ENCODE measurements around the gene ARHGEF25.
"Not testable (repeated sequence)": the region's sequence is repeated elsewhere in the genome, so short reads cannot be mapped to it uniquely, and the experiment has no call there.

The ARHGEF25 gene

GRCh38 chr12:57622293-57623245 lies 11.3 kb downstream of the ARHGEF25 start:
- FAIRE-seq, result no peak

GRCh38 chr12:57623385-57623784 lies 12.2 kb downstream of the ARHGEF25 start:
- no peak for FAIRE-seq

- FAIRE-seq, result no peak
Measured at GRCh38 chr12:57623811-57624390, 12.7 kb downstream of the ARHGEF25 start.

GRCh38 chr12:57624441-57625220 lies 13.4 kb downstream of the ARHGEF25 start:
- FAIRE-seq, result no peak

GRCh38 chr12:57625261-57626032 lies 14.2 kb downstream of the ARHGEF25 start:
- FAIRE-seq, result no peak

DNA sequence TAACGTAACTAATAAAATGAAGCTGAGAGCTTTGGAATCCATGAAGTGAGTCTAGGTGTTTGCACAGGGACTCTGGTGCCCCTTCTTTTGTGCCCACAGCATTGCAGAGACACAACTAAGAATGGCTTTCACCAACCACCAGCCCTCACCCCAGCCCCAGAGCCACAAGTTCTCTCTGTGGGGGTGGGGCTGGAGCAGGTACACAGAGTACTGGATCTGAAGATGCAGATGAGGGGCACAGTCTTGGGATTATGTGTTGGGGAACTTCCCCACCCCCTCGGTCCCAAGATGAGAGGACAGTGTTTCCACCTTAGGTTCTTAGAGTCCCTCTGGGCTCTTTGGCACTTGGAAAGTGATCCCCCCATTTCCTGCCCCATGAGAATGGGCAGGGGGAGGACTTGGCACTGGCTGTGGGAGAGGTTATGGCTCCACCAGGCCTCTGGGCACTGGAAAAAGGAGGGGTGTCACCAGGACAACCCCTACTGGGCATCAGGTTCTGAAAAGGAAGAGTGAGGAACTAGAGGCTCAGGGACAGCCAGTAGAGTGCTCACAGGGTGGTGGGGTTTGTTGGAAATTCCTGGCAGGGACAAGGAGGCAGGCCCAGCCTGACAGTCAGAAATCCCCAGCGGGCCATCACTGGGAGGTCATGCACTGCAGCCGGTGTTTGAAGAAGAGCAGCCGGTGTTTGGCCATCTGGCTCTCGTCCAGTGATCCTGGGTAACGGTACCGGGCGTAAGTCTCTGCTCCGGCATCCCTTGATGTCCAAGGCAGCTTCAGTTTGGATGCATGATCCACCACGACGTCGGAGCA lies 15.1 kb downstream of the ARHGEF25 start:
- no peak for FAIRE-seq

GRCh38 chr12:57626921-57627445 lies 15.7 kb downstream of the ARHGEF25 start:
- no peak for FAIRE-seq

GRCh38 chr12:57627501-57628279 lies 16.5 kb downstream of the ARHGEF25 start:
- FAIRE-seq, result no peak

DNA sequence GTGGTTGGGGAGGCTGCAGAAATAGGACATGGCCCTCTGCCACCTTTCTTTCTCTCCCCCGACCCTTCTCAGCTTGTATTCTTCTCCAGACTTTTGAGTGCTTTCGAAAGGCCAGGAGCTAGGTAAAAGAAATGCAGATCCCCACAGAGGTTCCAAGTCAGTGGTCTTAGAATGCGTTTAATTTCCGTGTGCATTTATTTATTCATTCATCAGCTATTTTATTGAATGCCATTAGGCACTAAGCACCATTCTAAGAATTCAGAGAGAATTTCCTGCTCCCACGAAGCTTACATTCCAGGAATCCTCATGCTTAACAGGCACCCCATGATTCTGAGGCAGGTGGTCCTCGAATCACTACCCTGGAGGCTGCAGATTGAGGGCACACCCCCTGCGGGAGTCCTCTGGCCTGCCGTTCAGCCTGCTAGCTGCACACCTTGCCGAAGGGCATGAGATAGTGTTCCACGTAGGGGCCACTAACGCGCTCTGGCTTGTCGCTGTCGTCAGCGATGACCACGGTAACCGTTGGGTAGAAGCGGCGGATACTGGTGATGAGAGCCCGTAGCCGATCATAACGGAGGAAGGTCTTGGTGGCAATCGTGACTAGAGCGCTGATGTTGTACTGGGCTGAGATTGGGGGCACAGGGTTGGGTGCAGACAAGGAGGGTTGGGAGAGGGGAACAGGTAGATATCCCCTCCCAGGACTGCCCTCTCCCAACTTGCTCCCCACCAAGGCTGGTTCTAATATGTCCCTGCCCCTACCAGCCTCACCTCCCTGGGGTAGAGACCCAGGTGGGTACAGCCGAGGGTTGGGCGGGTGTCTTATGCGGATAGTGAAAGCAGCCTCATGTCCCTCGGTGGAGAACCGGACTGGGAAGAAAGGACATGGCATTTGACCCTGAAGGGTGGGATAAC lies 17.3 kb downstream of the ARHGEF25 start:
- no peak for FAIRE-seq

DNA sequence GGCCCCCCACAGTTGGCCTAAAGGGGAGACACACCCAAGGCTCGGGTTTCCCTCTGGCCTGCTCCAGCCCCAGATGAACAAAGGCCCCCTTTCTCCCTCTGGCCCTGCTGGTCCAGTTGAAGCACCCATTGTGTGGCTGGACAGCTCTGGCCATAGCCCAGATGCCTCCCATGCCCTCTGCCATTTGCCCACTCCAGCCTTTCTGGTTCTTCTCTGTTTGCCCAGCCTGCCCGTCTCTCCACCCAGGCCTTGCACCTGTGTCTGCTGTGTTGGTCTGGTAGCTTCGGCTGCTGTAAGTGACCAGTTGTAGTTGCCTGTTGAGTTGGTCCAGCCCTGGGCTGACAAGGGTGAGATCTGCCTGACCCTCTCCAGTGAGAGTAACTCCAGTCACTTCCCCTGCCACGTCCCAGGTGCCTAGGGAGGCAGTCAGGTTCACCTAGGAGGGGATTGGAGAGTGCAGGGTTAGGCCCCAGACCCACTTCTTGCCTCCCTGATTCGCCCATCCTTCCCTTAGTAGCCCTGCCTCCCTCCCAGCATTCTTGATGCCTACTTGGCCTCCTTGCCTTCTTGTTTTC lies 18.7 kb downstream of the ARHGEF25 start:
- FAIRE-seq, result no peak

- FAIRE-seq, result no peak
Measured at GRCh38 chr12:57630891-57631433, 19.7 kb downstream of the ARHGEF25 start.

DNA sequence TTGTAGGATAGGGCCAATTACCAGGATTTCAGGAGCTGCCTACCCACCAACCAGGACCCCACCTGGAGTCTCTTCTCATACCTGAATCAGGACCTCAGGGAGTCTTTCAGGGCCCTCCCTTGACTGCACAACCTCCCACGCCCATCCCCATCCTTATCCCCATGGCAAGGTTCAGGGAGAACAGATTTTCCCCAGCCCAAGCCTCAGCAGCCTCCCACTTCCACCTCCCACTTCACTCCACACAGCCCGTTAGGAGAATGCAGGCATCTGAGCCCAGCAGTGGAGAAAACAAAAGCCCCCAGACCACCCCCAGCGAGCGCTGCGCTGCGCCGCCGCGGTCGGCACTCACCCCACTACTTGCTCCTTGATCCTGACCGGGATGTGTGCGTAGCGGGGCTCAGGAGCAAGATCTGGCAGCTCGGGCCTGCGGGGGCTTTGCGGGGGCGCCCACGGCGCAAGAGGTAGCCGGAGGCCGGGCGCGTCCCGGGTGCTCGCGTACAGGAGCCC lies 20.4 kb downstream of the ARHGEF25 start:
- FAIRE-seq, result no peak

- no peak for FAIRE-seq
Measured at GRCh38 chr12:57632073-57632957, 21.1 kb downstream of the ARHGEF25 start.

- no peak for FAIRE-seq
Measured at GRCh38 chr12:57632958-57633840, 22.0 kb downstream of the ARHGEF25 start, which contains the start of gene B4GALNT1. B4GALNT1 (minus strand) TSS chr12:57633201; CDS start chr12:57632132, 1,069 bp downstream.

GRCh38 chr12:57636731-57637130 lies 25.5 kb downstream of the ARHGEF25 start:
- FAIRE-seq, result not testable (repeated sequence)

DNA sequence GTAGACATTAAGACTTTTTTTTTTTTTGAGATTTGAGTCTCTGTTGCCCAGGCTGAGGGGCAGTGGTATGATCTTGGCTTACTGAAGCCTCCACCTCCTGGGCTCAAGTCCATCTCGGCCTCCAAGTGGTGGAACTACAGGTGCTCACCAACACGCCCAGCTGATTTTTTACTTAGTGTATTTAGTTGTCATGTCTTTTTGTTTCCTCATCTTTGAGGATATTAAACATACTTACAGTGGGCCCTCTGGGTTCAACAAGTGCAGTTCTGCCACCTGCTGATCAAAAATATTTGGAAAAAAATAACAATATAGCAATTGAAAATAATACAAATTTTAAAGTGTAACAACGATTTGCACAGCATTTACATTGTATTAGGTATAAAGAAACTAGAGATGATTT lies 26.1 kb downstream of the ARHGEF25 start:
- no peak for FAIRE-seq

Data from colon (tissue), 2 donors.